ENCODE results near the gene NONO. TPM values are rescaled to one million over a fixed set of nuclear protein-coding genes. Genes with fewer than 3 reads are reported as not detected.

NONO gene, protein sequence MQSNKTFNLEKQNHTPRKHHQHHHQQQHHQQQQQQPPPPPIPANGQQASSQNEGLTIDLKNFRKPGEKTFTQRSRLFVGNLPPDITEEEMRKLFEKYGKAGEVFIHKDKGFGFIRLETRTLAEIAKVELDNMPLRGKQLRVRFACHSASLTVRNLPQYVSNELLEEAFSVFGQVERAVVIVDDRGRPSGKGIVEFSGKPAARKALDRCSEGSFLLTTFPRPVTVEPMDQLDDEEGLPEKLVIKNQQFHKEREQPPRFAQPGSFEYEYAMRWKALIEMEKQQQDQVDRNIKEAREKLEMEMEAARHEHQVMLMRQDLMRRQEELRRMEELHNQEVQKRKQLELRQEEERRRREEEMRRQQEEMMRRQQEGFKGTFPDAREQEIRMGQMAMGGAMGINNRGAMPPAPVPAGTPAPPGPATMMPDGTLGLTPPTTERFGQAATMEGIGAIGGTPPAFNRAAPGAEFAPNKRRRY
- total RNA-seq = 275 TPM

DNA sequence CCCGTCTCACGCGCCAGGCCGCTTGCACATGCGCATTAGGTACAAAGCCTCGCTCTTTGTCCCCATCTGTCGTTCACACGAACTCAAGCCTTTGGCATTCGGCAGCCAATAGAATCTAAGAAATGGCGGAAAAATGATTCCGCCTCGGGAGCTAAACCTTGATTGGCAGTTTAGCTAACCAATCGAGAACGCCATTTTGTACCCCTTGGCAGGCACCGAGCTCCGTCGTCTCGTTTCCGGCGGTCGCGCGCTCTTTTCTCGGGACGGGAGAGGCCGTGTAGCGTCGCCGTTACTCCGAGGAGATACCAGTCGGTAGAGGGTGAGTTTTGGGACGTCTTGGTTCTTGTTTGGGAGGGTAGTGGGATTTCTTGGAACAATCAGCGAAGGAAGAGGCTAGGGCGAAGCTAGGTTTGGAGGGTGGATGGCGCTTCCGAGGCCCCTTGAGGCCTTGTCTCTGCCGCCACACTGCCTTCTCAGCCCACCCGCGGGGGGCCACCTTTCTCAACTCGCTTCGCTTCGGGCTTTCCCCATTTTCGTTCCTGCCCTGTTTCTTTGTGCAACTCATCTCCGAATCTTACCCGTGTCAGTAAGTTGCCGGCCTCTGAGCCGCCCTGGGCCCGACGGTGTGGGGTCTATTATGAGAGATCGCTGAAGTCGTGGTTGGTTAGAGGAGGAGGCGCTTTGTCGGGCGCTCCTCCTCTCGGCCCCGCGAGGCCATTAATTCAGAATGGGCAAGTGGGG, at the start of gene NONO:
Gene NONO, plus strand, starts transcription at position 233 of the 741 bp plus-strand sequence. CDS start 7,003 bp downstream, outside the sequence.

DNA sequence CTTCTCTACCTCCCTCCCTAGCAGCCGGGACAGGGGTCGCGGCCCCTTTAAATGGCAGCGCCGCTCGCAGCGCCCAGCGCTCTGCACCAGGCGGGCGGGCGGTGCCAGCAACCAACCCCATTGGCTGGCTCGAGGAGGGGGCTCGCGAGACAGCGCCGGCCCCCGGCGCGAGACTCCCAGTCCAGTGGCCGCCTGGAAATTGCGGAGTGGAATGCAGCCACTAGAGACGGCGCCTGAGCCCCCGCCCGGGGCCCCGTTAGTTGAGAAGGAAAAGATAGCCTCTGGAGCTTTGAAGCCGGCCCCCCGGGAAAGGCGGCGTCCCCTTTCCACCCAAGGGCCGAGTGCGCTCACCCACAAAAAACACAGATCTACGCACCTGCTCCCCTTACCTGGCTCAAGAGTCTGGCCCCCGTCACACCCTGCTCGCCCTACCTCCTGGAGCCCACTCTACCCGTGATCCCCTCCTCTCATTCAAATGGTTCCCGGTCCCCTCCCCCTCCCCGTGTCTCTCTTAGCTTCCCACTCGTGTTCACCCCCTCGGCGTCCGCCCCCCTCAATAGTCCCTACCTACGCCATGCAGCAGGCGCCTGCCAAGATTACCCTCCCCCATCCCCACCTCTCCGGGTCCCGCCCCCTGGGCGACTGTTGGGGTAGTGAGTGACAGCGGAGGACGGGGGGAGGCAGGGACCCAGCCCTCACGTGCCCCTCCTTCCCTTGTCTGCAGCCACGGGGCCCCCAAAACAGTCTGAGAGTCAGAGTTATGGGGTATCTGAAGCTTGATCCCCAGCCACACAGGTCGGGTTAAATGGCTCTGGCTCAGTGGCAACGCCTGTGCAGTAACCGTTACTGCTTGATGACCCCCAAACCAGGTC, 29.1 kb upstream of the NONO start, which contains the start of gene ZMYM3:
Gene ZMYM3, minus strand, starts transcription at position 49 of the 872 bp plus-strand sequence. CDS start 885 bp downstream, outside the sequence.

DNA sequence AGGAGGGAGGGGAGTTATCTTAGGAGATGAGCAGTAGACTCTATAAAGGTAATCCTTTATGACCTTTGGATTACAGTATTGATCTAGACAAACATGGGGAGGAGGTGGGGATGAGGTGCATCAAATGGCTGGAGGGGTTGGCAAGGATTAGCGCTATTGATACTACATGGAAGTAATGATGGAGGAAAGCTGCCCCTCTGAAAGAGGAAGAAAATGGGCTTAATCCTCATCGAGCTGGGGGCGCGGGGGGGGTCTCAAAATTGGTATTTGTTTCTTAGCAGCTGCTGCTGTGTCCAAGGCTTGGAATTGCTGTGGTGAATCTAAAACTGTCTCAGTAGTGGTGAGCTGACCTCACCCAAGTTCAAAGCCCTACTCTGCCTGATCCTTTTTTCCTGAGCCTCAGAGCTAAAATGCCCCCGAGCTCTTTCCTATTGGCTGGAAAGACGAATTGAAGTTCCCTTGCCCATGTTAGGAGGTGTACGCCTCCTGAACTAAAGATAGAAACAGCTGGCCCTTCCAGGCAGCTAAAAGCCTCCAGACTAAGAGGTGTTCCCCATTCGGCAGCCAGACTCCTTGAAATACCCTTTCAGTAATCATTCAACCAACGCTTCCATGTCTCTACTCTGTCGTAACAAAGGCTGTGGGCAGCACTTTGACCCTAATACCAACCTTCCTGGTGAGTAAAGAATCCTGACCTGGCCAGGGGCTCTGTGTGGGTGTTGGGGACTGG, 17.9 kb downstream of the NONO start, which contains the start of gene ITGB1BP2:
Gene ITGB1BP2, plus strand, starts transcription at position 556 of the 730 bp plus-strand sequence. Its CDS starts 57 bp downstream, at position 613.

Other genes starting within 250 kb of the NONO start
- gene SNX12, start 215.3 kb upstream of the NONO start, total RNA-seq = 59.5 TPM
- gene FOXO4, start 187.8 kb upstream of the NONO start, total RNA-seq = 4.8 TPM
- gene CXorf65, start 176.9 kb upstream of the NONO start, total RNA-seq = not detected
- gene IL2RG, start 172.1 kb upstream of the NONO start, total RNA-seq = not detected
- 21.7 TPM for gene MED12, start 165.0 kb upstream of the NONO start, total RNA-seq
- gene NLGN3, start 138.8 kb upstream of the NONO start, total RNA-seq = 38.1 TPM
- not detected for gene GJB1, start 60.4 kb upstream of the NONO start, total RNA-seq
- 44.1 TPM for gene ZMYM3, start 29.5 kb upstream of the NONO start, total RNA-seq
- gene ITGB1BP2, start 18.1 kb downstream of the NONO start, total RNA-seq = 2.5 TPM
- 53.7 TPM for gene TAF1, start 82.7 kb downstream of the NONO start, total RNA-seq
- 191 TPM for gene OGT, start 249.5 kb downstream of the NONO start, total RNA-seq

Measured in diencephalon (tissue), 1 donor.